ENCODE data around the gene SEC24D. TPM values are rescaled to one million over a fixed set of nuclear protein-coding genes. Genes with fewer than 3 reads are reported as not detected.

SEC24D gene
- total RNA-seq, 2 experiments from 2014 or later, result 28.5 to 33.0 TPM

- Mint-ChIP-seq H3K9me3 (ENCODE audit: low read depth) (no peaks in the 10 kb centered on the region), H3K27me3 (no peaks in the 10 kb centered on the region), H3K4me1 (no peaks in the 10 kb centered on the region), H3K27ac (no peak overlapping the region), H3K36me3 (ENCODE audit: low read depth) (peaks cover 13% of the 10 kb centered on the region), H3K4me3 (no peak overlapping the region)
- ChIA-PET POLR2A (no interaction called here), CTCF (interaction anchor here (2.7 kb wide), 1 partner anchor 15 kb away, joined by 9 read pairs; no protein-coding TSS in a partner anchor)
- DNase-seq (no peak), ATAC-seq (no peak)
- intact Hi-C loops (cut with DNase I, micrococcal nuclease), result no loop called here
Observed at GRCh38 chr4:118756429-118756828, 79.5 kb downstream of the SEC24D start.

GRCh38 chr4:118755438-118756226 is 80.3 kb downstream of the SEC24D start:
- intact Hi-C loops (cut with DNase I, micrococcal nuclease), result no loop called here
- ATAC-seq (no peak), DNase-seq (no peak)
- Mint-ChIP-seq H3K4me1 (no peaks in the 10 kb centered on the region), H3K27me3 (no peaks in the 10 kb centered on the region), H3K9me3 (ENCODE audit: low read depth) (no peaks in the 10 kb centered on the region), H3K27ac (no peak overlapping the region), H3K4me3 (no peak overlapping the region), H3K36me3 (ENCODE audit: low read depth) (peaks cover 10% of the 10 kb centered on the region)
- CTCF ChIA-PET, result interaction anchor here (0.5 to 2.7 kb wide), 2 partner anchors 16 to 34 kb away, joined by 3 to 9 read pairs; no protein-coding TSS in a partner anchor
- POLR2A ChIA-PET, result no interaction called here

- H3K36me3 Mint-ChIP-seq (ENCODE audit: low read depth), result peaks cover 12% of the 10 kb centered on the region
- CTCF ChIA-PET, result interaction anchor here (2.7 kb wide), 1 partner anchor 17 kb away, joined by 9 read pairs; no protein-coding TSS in a partner anchor
- no peak for ATAC-seq
Observed at GRCh38 chr4:118754890-118755289, 81.0 kb downstream of the SEC24D start.

GRCh38 chr4:118753685-118754084 is 82.2 kb downstream of the SEC24D start:
- Mint-ChIP-seq H3K36me3 (ENCODE audit: low read depth) (peaks cover 14% of the 10 kb centered on the region), H3K4me1 (no peaks in the 10 kb centered on the region), H3K27me3 (no peaks in the 10 kb centered on the region), H3K9me3 (ENCODE audit: low read depth) (no peaks in the 10 kb centered on the region), H3K27ac (no peak overlapping the region), H3K4me3 (no peak overlapping the region)
- intact Hi-C loops (cut with DNase I, micrococcal nuclease), result no loop called here
- ATAC-seq, result no peak
- ChIA-PET POLR2A (no interaction called here), CTCF (interaction anchor here (1.3 to 2.3 kb wide), 3 partner anchors 15 to 18 kb away, joined by 4 to 5 read pairs (median 4); no protein-coding TSS in a partner anchor)
- DNase-seq, result no peak

More at GRCh38 chr4:118754890-118755289, 81.0 kb downstream of the SEC24D start:
- POLR2A ChIA-PET, result no interaction called here
- no peaks in the 10 kb centered on the region for H3K4me1 Mint-ChIP-seq
- H3K9me3 Mint-ChIP-seq (ENCODE audit: low read depth), result no peaks in the 10 kb centered on the region
- intact Hi-C loops (cut with DNase I, micrococcal nuclease), result no loop called here
- H3K27me3 Mint-ChIP-seq, result no peaks in the 10 kb centered on the region
- no peak overlapping the region for H3K4me3 Mint-ChIP-seq
- DNase-seq, result no peak
- H3K27ac Mint-ChIP-seq, result no peak overlapping the region

- Mint-ChIP-seq H3K4me1 (no peaks in the 10 kb centered on the region), H3K4me3 (no peak overlapping the region), H3K27ac (no peak overlapping the region), H3K9me3 (ENCODE audit: low read depth) (no peaks in the 10 kb centered on the region), H3K36me3 (ENCODE audit: low read depth) (peaks cover 14% of the 10 kb centered on the region), H3K27me3 (no peaks in the 10 kb centered on the region)
- DNase-seq (no peak), ATAC-seq (no peak)
- CTCF ChIA-PET, result interaction anchor here (1.3 to 2.3 kb wide), 3 partner anchors 15 to 17 kb away, joined by 4 to 5 read pairs (median 4); no protein-coding TSS in a partner anchor
- POLR2A ChIA-PET, result no interaction called here
- intact Hi-C loops (cut with DNase I, micrococcal nuclease), result no loop called here
Observed at GRCh38 chr4:118753096-118753495, 82.8 kb downstream of the SEC24D start.

- Mint-ChIP-seq H3K4me1 (no peaks in the 10 kb centered on the region), H3K9me3 (ENCODE audit: low read depth) (no peaks in the 10 kb centered on the region), H3K4me3 (no peak overlapping the region), H3K36me3 (ENCODE audit: low read depth) (peaks cover 14% of the 10 kb centered on the region), H3K27ac (no peak overlapping the region), H3K27me3 (no peaks in the 10 kb centered on the region)
- DNase-seq, result no peak
- CTCF ChIA-PET, result interaction anchor here (1.3 to 2.3 kb wide), 3 partner anchors 16 to 18 kb away, joined by 4 to 5 read pairs (median 4); no protein-coding TSS in a partner anchor
- POLR2A ChIA-PET, result no interaction called here
- no peak for ATAC-seq
- intact Hi-C loops (cut with DNase I, micrococcal nuclease), result no loop called here
Observed at GRCh38 chr4:118752551-118752950, 83.4 kb downstream of the SEC24D start.

GRCh38 chr4:118751629-118752323 is 84.2 kb downstream of the SEC24D start:
- CTCF ChIA-PET, result interaction anchor here (0.8 to 2.3 kb wide), 2 partner anchors 12 to 17 kb away, joined by 3 to 5 read pairs; no protein-coding TSS in a partner anchor
- POLR2A ChIA-PET, result no interaction called here
- intact Hi-C loops (cut with DNase I, micrococcal nuclease), result no loop called here
- peaks cover 14% of the 10 kb centered on the region for H3K36me3 Mint-ChIP-seq (ENCODE audit: low read depth)
- no peaks in the 10 kb centered on the region for H3K4me1 Mint-ChIP-seq
- no peak overlapping the region for H3K4me3 Mint-ChIP-seq
- DNase-seq (no peak), ATAC-seq (no peak)
- H3K27ac Mint-ChIP-seq, result no peak overlapping the region
- no peaks in the 10 kb centered on the region for H3K9me3 Mint-ChIP-seq (ENCODE audit: low read depth)
- no peaks in the 10 kb centered on the region for H3K27me3 Mint-ChIP-seq

- ChIA-PET POLR2A (no interaction called here), CTCF (interaction anchor here (0.7 to 1.0 kb wide), 2 partner anchors 14 to 244 kb away, joined by 3 read pairs; no protein-coding TSS in a partner anchor)
- DNase-seq (no peak), ATAC-seq (no peak)
- no peaks in the 10 kb centered on the region for H3K4me1 Mint-ChIP-seq
- H3K27me3 Mint-ChIP-seq, result no peaks in the 10 kb centered on the region
- H3K9me3 Mint-ChIP-seq (ENCODE audit: low read depth), result no peaks in the 10 kb centered on the region
- intact Hi-C loops (cut with DNase I, micrococcal nuclease), result no loop called here
- peaks cover 15% of the 10 kb centered on the region for H3K36me3 Mint-ChIP-seq (ENCODE audit: low read depth)
- H3K4me3 Mint-ChIP-seq, result no peak overlapping the region
- no peak overlapping the region for H3K27ac Mint-ChIP-seq
Observed at GRCh38 chr4:118749347-118749988, 86.5 kb downstream of the SEC24D start.

- Mint-ChIP-seq H3K9me3 (ENCODE audit: low read depth) (no peaks in the 10 kb centered on the region), H3K4me1 (no peaks in the 10 kb centered on the region), H3K36me3 (ENCODE audit: low read depth) (peaks cover 16% of the 10 kb centered on the region), H3K27me3 (no peaks in the 10 kb centered on the region), H3K4me3 (no peak overlapping the region), H3K27ac (no peak overlapping the region)
- ChIA-PET POLR2A (no interaction called here), CTCF (interaction anchor here (0.7 to 1.8 kb wide), 4 partner anchors 9 to 202 kb away, joined by 3 to 4 read pairs (median 3); no protein-coding TSS in a partner anchor)
- intact Hi-C loops (cut with DNase I, micrococcal nuclease), result no loop called here
- ATAC-seq, result no peak
- DNase-seq, result no peak
Observed at GRCh38 chr4:118746251-118746919, 89.5 kb downstream of the SEC24D start.

- Mint-ChIP-seq H3K4me3 (no peak overlapping the region), H3K27ac (no peak overlapping the region), H3K9me3 (ENCODE audit: low read depth) (no peaks in the 10 kb centered on the region), H3K36me3 (ENCODE audit: low read depth) (peaks cover 18% of the 10 kb centered on the region), H3K4me1 (no peaks in the 10 kb centered on the region), H3K27me3 (no peaks in the 10 kb centered on the region)
- ChIA-PET CTCF (interaction anchor here (0.9 to 1.8 kb wide), 2 partner anchors 8 to 145 kb away, joined by 4 read pairs; no protein-coding TSS in a partner anchor), POLR2A (no interaction called here)
- intact Hi-C loops (cut with DNase I, micrococcal nuclease), result no loop called here
- DNase-seq (no peak), ATAC-seq (no peak)
Observed at GRCh38 chr4:118745357-118745756, 90.6 kb downstream of the SEC24D start.

- Mint-ChIP-seq H3K4me1 (no peaks in the 10 kb centered on the region), H3K4me3 (no peak overlapping the region), H3K9me3 (ENCODE audit: low read depth) (no peaks in the 10 kb centered on the region), H3K36me3 (ENCODE audit: low read depth) (peaks cover 24% of the 10 kb centered on the region), H3K27me3 (no peaks in the 10 kb centered on the region), H3K27ac (no peak overlapping the region)
- ChIA-PET CTCF (interaction anchor here (1.4 kb wide), 1 partner anchor 14 kb away, joined by 3 read pairs; no protein-coding TSS in a partner anchor), POLR2A (no interaction called here)
- ATAC-seq (no peak), DNase-seq (no peak)
- intact Hi-C loops (cut with DNase I, micrococcal nuclease), result no loop called here
Observed at GRCh38 chr4:118743867-118744266, 92.1 kb downstream of the SEC24D start.
